GM23338 (cell line): Measurements from ENCODE around the gene CNOT4. TPM values are rescaled to one million over a fixed set of nuclear protein-coding genes. Genes with fewer than 3 reads are reported as not detected.

ENCODE experiments used
- ATAC-seq: fragments of 200-7000 bp; cut with Tn5 transposase; 3 replicates; pipeline ENCODE4 v1.9.1; 2020
- DNase-seq: peaks from one replicate; pipeline ENCODE4 v3.0.0-alpha.2; 2015; ENCODE audit warnings: low spot score
- H2AFZ ChIP-seq: fragments of 200-600 bp; sonication (generic); 2 replicates; pipeline ENCODE4 v1.8.0; 2016; ENCODE audit warnings: antibody characterized with exemption, mild to moderate bottlenecking, moderate library complexity
- H3F3A ChIP-seq: fragments of 200-600 bp; sonication (generic); replicated peaks from 2 replicates; pipeline ENCODE4 v1.8.0; 2017; ENCODE audit warnings: antibody characterized with exemption, mixed run types, low read depth
- H3K27ac ChIP-seq: fragments of 200-600 bp; sonication (generic); 2 replicates; pipeline ENCODE4 v1.6.1; 2016; ENCODE audit warnings: low read depth
- H3K27me3 ChIP-seq: fragments of 200-600 bp; sonication (generic); 2 replicates; pipeline ENCODE4 v1.8.0; 2016; ENCODE audit warnings: mild to moderate bottlenecking, mixed run types, moderate library complexity; ENCODE audit not compliant: insufficient read depth
- H3K36me3 ChIP-seq: fragments of 200-600 bp; sonication (generic); 2 replicates; pipeline ENCODE4 v1.8.0; 2016; ENCODE audit warnings: mild to moderate bottlenecking; ENCODE audit not compliant: insufficient read depth
- H3K4me1 ChIP-seq: fragments of 200-600 bp; sonication (generic); 2 replicates; pipeline ENCODE4 v1.8.0; 2016; ENCODE audit warnings: mild to moderate bottlenecking, moderate library complexity; ENCODE audit not compliant: insufficient read depth
- H3K4me2 ChIP-seq: fragments of 200-600 bp; sonication (generic); 2 replicates; pipeline ENCODE4 v1.7.1; 2017; ENCODE audit warnings: mixed run types
- H3K4me3 ChIP-seq: fragments of 200-600 bp; sonication (generic); 2 replicates; pipeline ENCODE4 v1.6.1; 2016; ENCODE audit warnings: mixed run types
- H3K79me2 ChIP-seq: fragments of 200-600 bp; sonication (generic); replicated peaks from 2 replicates; pipeline ENCODE4 v1.8.0; 2017; ENCODE audit warnings: mild to moderate bottlenecking; ENCODE audit not compliant: insufficient read depth
- H3K9me2 ChIP-seq: fragments of 200-600 bp; sonication (generic); 2 replicates; pipeline ENCODE4 v1.8.0; 2017; ENCODE audit not compliant: insufficient read depth
- H4K20me1 ChIP-seq: fragments of 200-600 bp; sonication (generic); replicated peaks from 2 replicates; pipeline ENCODE4 v1.8.0; 2017; ENCODE audit warnings: mild to moderate bottlenecking; ENCODE audit not compliant: insufficient read depth
- H3K27ac Mint-ChIP-seq: 2 replicates; pipeline ENCODE4 v1.8.0; 2020; ENCODE audit warnings: inconsistent platforms, mild to moderate bottlenecking, moderate library complexity, mixed read lengths
- H3K27me3 Mint-ChIP-seq: 3 replicates; pipeline ENCODE4 v1.8.0; 2022; ENCODE audit warnings: low read depth, mild to moderate bottlenecking, moderate library complexity, mixed read lengths, inconsistent platforms; ENCODE audit not compliant: insufficient read depth, poor library complexity
- H3K36me3 Mint-ChIP-seq: 3 replicates; pipeline ENCODE4 v1.8.0; 2021; ENCODE audit warnings: low read depth, mild to moderate bottlenecking, inconsistent platforms, moderate library complexity, mixed read lengths
- H3K4me1 Mint-ChIP-seq: 3 replicates; pipeline ENCODE4 v1.8.0; 2020; ENCODE audit warnings: mild to moderate bottlenecking, inconsistent platforms, mixed read lengths
- H3K4me3 Mint-ChIP-seq: 3 replicates; pipeline ENCODE4 v1.8.0; 2021; ENCODE audit warnings: moderate library complexity, mild to moderate bottlenecking, inconsistent platforms, mixed read lengths
- H3K9me3 Mint-ChIP-seq: 3 replicates; pipeline ENCODE4 v1.8.0; 2020; ENCODE audit warnings: moderate library complexity, mild to moderate bottlenecking, inconsistent platforms, mixed read lengths
- CREB1 ChIP-seq: fragments of 250-450 bp; sonication (Bioruptor Pico); IDR thresholded peaks from 2 replicates; pipeline ENCODE4 v1.5.0; 2020; ENCODE audit warnings: low read depth, mild to moderate bottlenecking, moderate library complexity
- EZH2 ChIP-seq: fragments of 200-600 bp; sonication (generic); IDR thresholded peaks from one replicate; pipeline ENCODE4 v1.8.0; 2017; ENCODE audit warnings: antibody characterized with exemption, mild to moderate bottlenecking, low read depth; ENCODE audit not compliant: unreplicated experiment
- JUNB ChIP-seq: IDR thresholded peaks from one replicate; pipeline ENCODE4 v1.6.1; 2016; ENCODE audit warnings: antibody characterized with exemption; ENCODE audit not compliant: unreplicated experiment
- POLR2AphosphoS5 ChIP-seq: IDR thresholded peaks from 2 replicates; pipeline ENCODE4 v1.6.1; 2016; ENCODE audit warnings: antibody characterized with exemption, low read depth
- REST ChIP-seq: IDR thresholded peaks from one replicate; pipeline ENCODE4 v1.6.1; 2018; ENCODE audit warnings: antibody characterized with exemption; ENCODE audit not compliant: unreplicated experiment
- STAT1 ChIP-seq: IDR thresholded peaks from one replicate; pipeline ENCODE4 v1.6.1; 2016; ENCODE audit warnings: antibody characterized with exemption; ENCODE audit not compliant: unreplicated experiment
- polyA plus RNA-seq: library from polyadenylated mRNA; unstranded; fragments of >200 nt; fragmentation: Nextera tagmentation; extraction: Ambion mirVana; gene quantifications from 2 replicates; pipeline ENCODE4 v1.2.1, GENCODE V29; 2016
- total RNA-seq: library from RNA; depleted of rRNA; stranded (reverse); fragments of >200 nt; shearing (Covaris generic); gene quantifications from 2 replicates; pipeline ENCODE4 v1.2.3, GENCODE V29; 2014

The CNOT4 gene
- total and polyA plus RNA-seq, 2 experiments from 2014 or later, result 18.9 to 26.2 TPM

- no peak for TF ChIP-seq REST
- no peak for TF ChIP-seq EZH2
These were observed 16.5 kb downstream of the CNOT4 start (continued) for GRCh38 chr7:135493362-135493761.

- H3K36me3 ChIP-seq, result no peaks in the 10 kb centered on the region
- peaks cover 5% of the 10 kb centered on the region; the same call in 1 of the 2 replicates for H3K9me2 ChIP-seq
- H2AFZ ChIP-seq, result no peak overlapping the region
- H3K79me2 ChIP-seq, result peaks cover 97% of the 10 kb centered on the region
- no peaks in the 10 kb centered on the region for H3K27me3 ChIP-seq
- H3K4me1 ChIP-seq, result no peaks in the 10 kb centered on the region
- no peaks in the 10 kb centered on the region for H3F3A ChIP-seq
- H3K9me3 Mint-ChIP-seq, result no peaks in the 10 kb centered on the region
- TF ChIP-seq EZH2 (no peak), STAT1 (no peak), JUNB (no peak), CREB1 (CRISPR knock-in tag) (no peak)
- H3K4me1 Mint-ChIP-seq, result peaks cover 3% of the 10 kb centered on the region; the same call in 1 of the 3 replicates
- H3K36me3 Mint-ChIP-seq, result no peaks in the 10 kb centered on the region
- H3K27me3 Mint-ChIP-seq, result no peaks in the 10 kb centered on the region
- DNase-seq, result no peak
- no peak for ATAC-seq
- H3K4me3 Mint-ChIP-seq, result no peak overlapping the region
- no peak overlapping the region for H3K4me3 ChIP-seq
- no peak overlapping the region for H3K27ac ChIP-seq
- H4K20me1 ChIP-seq, result peaks cover 44% of the 10 kb centered on the region
- no peak overlapping the region for H3K4me2 ChIP-seq
- H3K27ac Mint-ChIP-seq, result no peak overlapping the region
These were observed 17.8 kb downstream of the CNOT4 start for GRCh38 chr7:135492151-135492550.

GRCh38 chr7:135490783-135491182, 19.1 kb downstream of the CNOT4 start:
- Histone ChIP-seq H3K36me3 (no peaks in the 10 kb centered on the region), H3K4me3 (no peak overlapping the region), H3K9me2 (peaks cover 5% of the 10 kb centered on the region; the same call in 1 of the 2 replicates), H2AFZ (no peak overlapping the region), H4K20me1 (peaks cover 36% of the 10 kb centered on the region), H3F3A (no peaks in the 10 kb centered on the region), H3K27me3 (no peaks in the 10 kb centered on the region), H3K27ac (no peak overlapping the region), H3K4me1 (no peaks in the 10 kb centered on the region), H3K79me2 (peaks cover 96% of the 10 kb centered on the region), H3K4me2 (no peak overlapping the region)
- Mint-ChIP-seq H3K27ac (no peak overlapping the region), H3K27me3 (no peaks in the 10 kb centered on the region), H3K4me3 (no peak overlapping the region), H3K9me3 (no peaks in the 10 kb centered on the region), H3K4me1 (peaks cover 5% of the 10 kb centered on the region), H3K36me3 (no peaks in the 10 kb centered on the region)
- DNase-seq, result no peak
- no peak for TF ChIP-seq POLR2AphosphoS5
- ATAC-seq, result no peak
